Transverse colon (tissue), 4 donors: ENCODE data around the gene CT45A2. TPM values are rescaled to one million over a fixed set of nuclear protein-coding genes. Genes with fewer than 3 reads are reported as not detected.
"Not testable (repeated sequence)": the region's sequence is repeated elsewhere in the genome, so short reads cannot be mapped to it uniquely, and the experiment has no call there.

ENCODE experiments used
- DNase-seq: peaks from one replicate; pipeline ENCODE4 v3.0.0-alpha.2; 2019
- H3K27ac ChIP-seq, 4 donors: fragments of 200-600 bp; sonication (generic); 2 replicates each; pipeline ENCODE4 v1.5.1; 2016 to 2018; ENCODE audit warnings: inconsistent platforms in 4 of 4
- H3K27me3 ChIP-seq: fragments of 200-600 bp; sonication (generic); 2 replicates; pipeline ENCODE4 v1.5.1; 2017; ENCODE audit warnings: inconsistent platforms
- H3K36me3 ChIP-seq, 4 donors: fragments of 200-600 bp; sonication (generic); 2 replicates each; pipeline ENCODE4 v1.5.1; 2017 to 2019; ENCODE audit warnings: inconsistent platforms in 4 of 4
- H3K4me1 ChIP-seq, 4 donors: fragments of 200-600 bp; sonication (generic); 2 replicates each; pipeline ENCODE4 v1.5.1; 2017 to 2020; ENCODE audit warnings: inconsistent platforms in 4 of 4
- H3K4me3 ChIP-seq, 4 donors: fragments of 200-600 bp; sonication (generic); 1 replicate in 1 of 4; 2 replicates in 3 of 4; pipeline versions ENCODE4 v1.5.1 to v1.6.1; 2017 to 2019; ENCODE audit warnings: inconsistent platforms in 4 of 4
- H3K9me3 ChIP-seq, 2 donors: fragments of 200-600 bp; sonication (generic); 2 replicates each; pipeline ENCODE4 v1.5.1; 2017 to 2019; ENCODE audit warnings: inconsistent platforms in 2 of 2
- WGBS, 2 donors: methylation state at CpG; one replicate each; pipeline ENCODE4 v1.1.5; 2018; ENCODE audit warnings: low coverage in 1 of 2; 5-methylcytosine and 5-hydroxymethylcytosine counted together
- in situ Hi-C, 4 donors: fragments of 200-750 bp; cut with MboI; loops; one replicate each; pipeline versions ENCODE4 v1.15.0 to v1.15.1; 2017; ENCODE audit warnings: low sequenced_read_pairs in 3 of 4, low pct_ligation_motif_present in 1 of 4, low pct_unique_long_range_greater_than_20kb in 1 of 4
- intact Hi-C: fragments of 100-400 bp; cut with DNase I; formaldehyde crosslinking; loops from one replicate; pipeline ENCODE4 v1.15.1; 2023; ENCODE audit warnings: low total_unique reads
- total RNA-seq, 4 donors: library from RNA; depleted of rRNA; stranded (reverse); fragments of >200 nt; gene quantifications; one replicate each; pipeline ENCODE4 v1.1.0, GENCODE V29; 2016

Gene CT45A2
- not detected for total RNA-seq

GRCh38 chrX:135819912-135820311, at the start of gene CT45A2:
CT45A2 (minus strand) TSS chrX:135820012; CDS start chrX:135816265, 3,747 bp downstream.
- intact Hi-C loops, H3K36me3 ChIP-seq, DNase-seq, in situ Hi-C loops, H3K27ac ChIP-seq, H3K27me3 ChIP-seq, H3K9me3 ChIP-seq, H3K4me1 ChIP-seq, H3K4me3 ChIP-seq: not testable (repeated sequence)
- no CpG with 5 or more reads among the region's 17 CpGs for WGBS, 2 donors

- H3K27me3 ChIP-seq, DNase-seq, H3K4me3 ChIP-seq, intact Hi-C loops, H3K27ac ChIP-seq, H3K4me1 ChIP-seq, in situ Hi-C loops, H3K36me3 ChIP-seq, H3K9me3 ChIP-seq: not testable (repeated sequence)
- WGBS, 2 donors, result no CpG with 5 or more reads among the region's 17 CpGs
Measured at GRCh38 chrX:135854438-135854837, 34.6 kb upstream of the CT45A2 start, which contains the start of gene CT45A8. CT45A8 (minus strand) TSS chrX:135854538; CDS start chrX:135850783, 3,755 bp downstream.

GRCh38 chrX:135837180-135837579, 17.4 kb upstream of the CT45A2 start, which contains the start of gene CT45A7:
CT45A7 (minus strand) TSS chrX:135837280; CDS start chrX:135833533, 3,747 bp downstream.
- H3K4me1 ChIP-seq, H3K27me3 ChIP-seq, H3K27ac ChIP-seq, DNase-seq, in situ Hi-C loops, H3K36me3 ChIP-seq, H3K4me3 ChIP-seq, H3K9me3 ChIP-seq, intact Hi-C loops: not testable (repeated sequence)
- no CpG with 5 or more reads among the region's 17 CpGs for WGBS, 2 donors

- H3K4me1 ChIP-seq, H3K27me3 ChIP-seq, H3K4me3 ChIP-seq, DNase-seq, H3K27ac ChIP-seq, in situ Hi-C loops, intact Hi-C loops, H3K9me3 ChIP-seq, H3K36me3 ChIP-seq: not testable (repeated sequence)
- no CpG with 5 or more reads among the region's 16 CpGs for WGBS, 2 donors
Measured at GRCh38 chrX:135802687-135803086, 17.1 kb downstream of the CT45A2 start, which contains the start of gene CT45A6. CT45A6 (minus strand) TSS chrX:135802787; CDS start chrX:135798993, 3,794 bp downstream.

- H3K27me3 ChIP-seq, H3K4me1 ChIP-seq, H3K27ac ChIP-seq, H3K9me3 ChIP-seq, H3K36me3 ChIP-seq, in situ Hi-C loops, intact Hi-C loops, DNase-seq, H3K4me3 ChIP-seq: not testable (repeated sequence)
- no CpG with 5 or more reads among the region's 16 CpGs for WGBS, 2 donors
Measured at GRCh38 chrX:135785403-135785802, 34.4 kb downstream of the CT45A2 start, which contains the start of gene CT45A5. CT45A5 (minus strand) TSS chrX:135785503; CDS start chrX:135781729, 3,774 bp downstream.

GRCh38 chrX:135768091-135768490, 51.7 kb downstream of the CT45A2 start, which contains the start of gene CT45A3:
CT45A3 (minus strand) TSS chrX:135768191; CDS start chrX:135764444, 3,747 bp downstream.
- H3K27ac ChIP-seq, in situ Hi-C loops, H3K4me1 ChIP-seq, H3K27me3 ChIP-seq, intact Hi-C loops, H3K36me3 ChIP-seq, DNase-seq, H3K4me3 ChIP-seq, H3K9me3 ChIP-seq: not testable (repeated sequence)
- no CpG with 5 or more reads among the region's 17 CpGs for WGBS, 2 donors

Other genes starting within 250 kb of the CT45A2 start
- not detected for gene CT45A1, start 106.4 kb downstream of the CT45A2 start, total RNA-seq
- not detected for gene CT45A3, start 51.8 kb downstream of the CT45A2 start, total RNA-seq
- gene CT45A5, start 34.5 kb downstream of the CT45A2 start, total RNA-seq, result not detected
- not detected for gene CT45A6, start 17.2 kb downstream of the CT45A2 start, total RNA-seq
- not detected for gene CT45A7, start 17.3 kb upstream of the CT45A2 start, total RNA-seq
- gene CT45A8, start 34.5 kb upstream of the CT45A2 start, total RNA-seq, result not detected
- not detected for gene CT45A9, start 51.8 kb upstream of the CT45A2 start, total RNA-seq
- gene CT45A10, start 73.4 kb upstream of the CT45A2 start, total RNA-seq, result not detected
- gene SAGE1, start 73.7 kb upstream of the CT45A2 start, total RNA-seq, result not detected
- 10 to 100 TPM in 3 of 4 donors, 1 to 10 TPM in 1; 2.0 to 27.0 (median 15.7) TPM for gene MMGT1, start 154.0 kb upstream of the CT45A2 start, total RNA-seq
- gene SLC9A6, start 165.4 kb upstream of the CT45A2 start, total RNA-seq, result 10 to 100 TPM; 13.5 to 26.3 (median 21.7) TPM